ENCODE measurements around the gene MYO3B.

MYO3B gene

GRCh38 chr2:170362313-170362870 is 184.4 kb downstream of the MYO3B start:
- H3K27ac ChIP-seq: no peak overlapping the region
- no peaks in the 10 kb centered on the region for H3K9me3 ChIP-seq (ENCODE audit: low read depth, low read length)
- no peaks in the 10 kb centered on the region for H3K36me3 ChIP-seq (ENCODE audit: insufficient read depth, low read length)
- no peak for TF ChIP-seq EZH2 (IDR thresholded peaks at IDR 0.05)
- TF ChIP-seq FOXP2 (optimal IDR thresholded peaks at IDR 0.05; ENCODE audit: control extremely low read depth, extremely low read length, insufficient read depth): no peak
- no peak for TF ChIP-seq POLR2AphosphoS5 (IDR thresholded peaks at IDR 0.05; ENCODE audit: borderline replicate concordance, low read depth, low read length)
- no peak for DNase-seq (ENCODE audit: low read depth, low spot score)
- H3K4me3 ChIP-seq: no peak overlapping the region
- no peak overlapping the region for H3K9ac ChIP-seq (ENCODE audit: insufficient read length)

GRCh38 chr2:170362871-170363631 is 185.1 kb downstream of the MYO3B start:
- Histone ChIP-seq H3K27ac (no peak overlapping the region), H3K4me3 (no peak overlapping the region), H3K9me3 (ENCODE audit: low read depth, low read length) (no peaks in the 10 kb centered on the region), H3K36me3 (ENCODE audit: insufficient read depth, low read length) (no peaks in the 10 kb centered on the region), H3K9ac (ENCODE audit: insufficient read length) (no peak overlapping the region)
- no peak for DNase-seq (ENCODE audit: low read depth, low spot score)
- no peak for TF ChIP-seq EZH2 (IDR thresholded peaks at IDR 0.05)
- TF ChIP-seq POLR2AphosphoS5 (IDR thresholded peaks at IDR 0.05; ENCODE audit: borderline replicate concordance, low read depth, low read length): no peak
- TF ChIP-seq FOXP2 (optimal IDR thresholded peaks at IDR 0.05; ENCODE audit: control extremely low read depth, extremely low read length, insufficient read depth): no peak

- H3K4me3 ChIP-seq: no peak overlapping the region
- DNase-seq (ENCODE audit: low read depth, low spot score): no peak
- no peaks in the 10 kb centered on the region for H3K9me3 ChIP-seq (ENCODE audit: low read depth, low read length)
- H3K36me3 ChIP-seq (ENCODE audit: insufficient read depth, low read length): no peaks in the 10 kb centered on the region
- H3K9ac ChIP-seq (ENCODE audit: insufficient read length): no peak overlapping the region
- TF ChIP-seq FOXP2 (optimal IDR thresholded peaks at IDR 0.05; ENCODE audit: control extremely low read depth, extremely low read length, insufficient read depth): no peak
- TF ChIP-seq POLR2AphosphoS5 (IDR thresholded peaks at IDR 0.05; ENCODE audit: borderline replicate concordance, low read depth, low read length): no peak
- TF ChIP-seq EZH2 (IDR thresholded peaks at IDR 0.05): no peak
- H3K27ac ChIP-seq: no peak overlapping the region
These were observed 187.1 kb downstream of the MYO3B start for GRCh38 chr2:170365003-170365402.

- no peak overlapping the region for H3K27ac ChIP-seq
- H3K4me3 ChIP-seq: no peak overlapping the region
- H3K9ac ChIP-seq (ENCODE audit: insufficient read length): no peak overlapping the region
- no peaks in the 10 kb centered on the region for H3K36me3 ChIP-seq (ENCODE audit: insufficient read depth, low read length)
- H3K9me3 ChIP-seq (ENCODE audit: low read depth, low read length): no peaks in the 10 kb centered on the region
- no peak for DNase-seq (ENCODE audit: low read depth, low spot score)
- TF ChIP-seq POLR2AphosphoS5 (IDR thresholded peaks at IDR 0.05; ENCODE audit: borderline replicate concordance, low read depth, low read length) (no peak), FOXP2 (optimal IDR thresholded peaks at IDR 0.05; ENCODE audit: control extremely low read depth, extremely low read length, insufficient read depth) (no peak), EZH2 (IDR thresholded peaks at IDR 0.05) (no peak)
These were observed 187.7 kb downstream of the MYO3B start for GRCh38 chr2:170365686-170366085.

- H3K9me3 ChIP-seq (ENCODE audit: low read depth, low read length): no peaks in the 10 kb centered on the region
- no peak overlapping the region for H3K9ac ChIP-seq (ENCODE audit: insufficient read length)
- no peak overlapping the region for H3K27ac ChIP-seq
- H3K4me3 ChIP-seq: no peak overlapping the region
- TF ChIP-seq EZH2 (IDR thresholded peaks at IDR 0.05): no peak
- no peak for TF ChIP-seq POLR2AphosphoS5 (IDR thresholded peaks at IDR 0.05; ENCODE audit: borderline replicate concordance, low read depth, low read length)
- no peak for TF ChIP-seq FOXP2 (optimal IDR thresholded peaks at IDR 0.05; ENCODE audit: control extremely low read depth, extremely low read length, insufficient read depth)
- H3K36me3 ChIP-seq (ENCODE audit: insufficient read depth, low read length): no peaks in the 10 kb centered on the region
- DNase-seq (ENCODE audit: low read depth, low spot score): peak; percentile 2
These were observed 190.4 kb downstream of the MYO3B start for GRCh38 chr2:170368370-170368769.

- no peaks in the 10 kb centered on the region for H3K36me3 ChIP-seq (ENCODE audit: insufficient read depth, low read length)
- H3K9ac ChIP-seq (ENCODE audit: insufficient read length): no peak overlapping the region
- no peak for TF ChIP-seq FOXP2 (optimal IDR thresholded peaks at IDR 0.05; ENCODE audit: control extremely low read depth, extremely low read length, insufficient read depth)
- no peak for TF ChIP-seq EZH2 (IDR thresholded peaks at IDR 0.05)
- TF ChIP-seq POLR2AphosphoS5 (IDR thresholded peaks at IDR 0.05; ENCODE audit: borderline replicate concordance, low read depth, low read length): no peak
- H3K27ac ChIP-seq: no peak overlapping the region
- DNase-seq (ENCODE audit: low read depth, low spot score): no peak
- no peak overlapping the region for H3K4me3 ChIP-seq
- no peaks in the 10 kb centered on the region for H3K9me3 ChIP-seq (ENCODE audit: low read depth, low read length)
These were observed 191.3 kb downstream of the MYO3B start for GRCh38 chr2:170369228-170369627.

- TF ChIP-seq EZH2 (IDR thresholded peaks at IDR 0.05) (no peak), FOXP2 (optimal IDR thresholded peaks at IDR 0.05; ENCODE audit: control extremely low read depth, extremely low read length, insufficient read depth) (no peak), POLR2AphosphoS5 (IDR thresholded peaks at IDR 0.05; ENCODE audit: borderline replicate concordance, low read depth, low read length) (no peak)
- DNase-seq (ENCODE audit: low read depth, low spot score): peak; percentile 20
- no peaks in the 10 kb centered on the region for H3K9me3 ChIP-seq (ENCODE audit: low read depth, low read length)
- no peak overlapping the region for H3K9ac ChIP-seq (ENCODE audit: insufficient read length)
- no peaks in the 10 kb centered on the region for H3K36me3 ChIP-seq (ENCODE audit: insufficient read depth, low read length)
- no peak overlapping the region for H3K4me3 ChIP-seq
- no peak overlapping the region for H3K27ac ChIP-seq
These were observed 191.9 kb downstream of the MYO3B start for GRCh38 chr2:170369894-170370293.

GRCh38 chr2:170371231-170371998 is 193.5 kb downstream of the MYO3B start:
- Histone ChIP-seq H3K36me3 (ENCODE audit: insufficient read depth, low read length) (no peaks in the 10 kb centered on the region), H3K9ac (ENCODE audit: insufficient read length) (no peak overlapping the region), H3K27ac (no peak overlapping the region), H3K9me3 (ENCODE audit: low read depth, low read length) (no peaks in the 10 kb centered on the region), H3K4me3 (no peak overlapping the region)
- no peak for DNase-seq (ENCODE audit: low read depth, low spot score)
- TF ChIP-seq EZH2 (IDR thresholded peaks at IDR 0.05) (no peak), POLR2AphosphoS5 (IDR thresholded peaks at IDR 0.05; ENCODE audit: borderline replicate concordance, low read depth, low read length) (no peak), FOXP2 (optimal IDR thresholded peaks at IDR 0.05; ENCODE audit: control extremely low read depth, extremely low read length, insufficient read depth) (no peak)
